ENCODE measurements around the gene MCF2L.
"Not testable (repeated sequence)": the region's sequence is repeated elsewhere in the genome, so short reads cannot be mapped to it uniquely, and the experiment has no call there.

Gene MCF2L

DNA sequence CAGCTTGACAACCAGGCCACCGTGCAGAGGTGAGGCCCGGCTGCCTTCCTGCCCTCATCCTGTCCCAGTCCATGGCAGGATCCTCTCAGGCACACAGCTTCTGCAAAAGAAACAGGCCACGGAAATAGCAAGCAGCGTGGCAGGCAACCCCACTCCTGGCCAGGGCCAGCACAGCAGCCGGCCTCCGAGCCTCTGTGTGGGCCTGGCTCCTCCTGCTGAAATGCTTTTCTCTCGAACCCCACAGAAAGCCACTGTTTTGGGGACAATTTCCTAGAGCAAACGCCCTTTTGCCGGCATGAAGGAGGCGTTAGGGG is 97.1 kb downstream of the MCF2L start:
- no peak for DNase-seq (ENCODE audit: low read depth)

- DNase-seq (ENCODE audit: low read depth): no peak
Measured at GRCh38 chr13:113066746-113067145, 97.7 kb downstream of the MCF2L start.

DNA sequence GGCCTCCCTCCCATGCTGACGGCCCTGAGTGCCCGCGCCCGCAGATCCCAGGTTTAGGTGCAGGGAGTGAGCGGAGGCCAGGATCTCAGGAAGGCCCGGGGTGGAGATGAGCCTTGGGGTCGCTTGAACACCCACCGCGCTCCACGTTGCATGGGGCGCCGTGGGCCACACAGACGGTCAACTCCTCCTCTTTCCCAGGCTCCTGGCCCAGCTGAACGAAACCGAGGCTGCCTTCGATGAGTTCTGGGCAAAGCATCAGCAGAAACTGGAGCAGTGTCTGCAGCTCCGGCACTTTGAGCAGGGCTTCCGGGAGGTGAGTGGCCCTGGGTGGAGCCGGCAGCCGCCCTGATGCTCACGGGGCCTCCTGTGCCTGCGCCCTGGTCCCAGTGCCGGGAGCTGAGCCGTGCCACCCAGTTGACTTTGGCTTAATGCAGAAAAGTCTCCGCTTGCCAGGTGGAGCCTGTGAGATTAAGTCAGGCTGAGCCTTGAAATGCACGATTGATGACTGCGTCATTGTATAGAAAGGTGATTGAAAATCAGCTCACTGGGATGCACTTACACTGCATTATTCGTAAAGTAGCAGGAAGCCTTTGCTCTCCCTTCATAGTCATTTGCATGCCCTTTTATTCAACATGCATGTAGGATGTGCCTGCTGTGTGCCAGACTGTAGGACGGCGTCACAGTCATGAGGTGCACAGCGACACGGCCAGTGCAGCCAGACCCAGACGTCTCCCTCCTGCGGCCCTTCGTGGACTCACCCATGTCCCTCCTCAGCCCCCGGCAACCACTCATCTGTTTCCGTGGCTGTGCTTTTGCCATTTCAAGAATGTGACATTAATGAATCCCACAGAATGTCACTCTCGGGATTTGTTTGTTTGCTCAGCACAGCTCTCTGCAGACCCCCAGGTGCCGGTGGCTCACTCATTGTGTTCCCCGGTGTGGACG is 101.1 kb downstream of the MCF2L start:
- no peak for DNase-seq (ENCODE audit: low read depth)

DNA sequence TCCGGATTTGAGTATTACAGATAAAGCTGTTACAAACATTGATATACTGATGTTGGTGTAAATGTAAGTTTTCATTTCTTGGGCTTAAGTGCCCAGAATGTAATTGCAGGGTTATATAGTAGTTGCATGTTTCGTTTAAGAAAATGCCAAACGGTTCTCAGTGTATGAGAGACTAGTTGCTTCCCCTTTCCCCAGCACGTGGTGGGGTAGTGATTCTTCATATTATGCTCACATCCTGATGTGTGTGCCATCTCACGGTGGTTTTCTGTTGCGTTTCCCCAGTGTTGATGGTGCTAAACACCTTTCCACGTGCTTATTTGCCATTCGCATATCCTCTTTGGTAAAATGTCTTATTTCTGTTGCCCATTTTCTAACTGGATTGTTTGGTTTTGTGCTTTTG is 101.8 kb downstream of the MCF2L start:
- DNase-seq (ENCODE audit: low read depth): no peak

DNA sequence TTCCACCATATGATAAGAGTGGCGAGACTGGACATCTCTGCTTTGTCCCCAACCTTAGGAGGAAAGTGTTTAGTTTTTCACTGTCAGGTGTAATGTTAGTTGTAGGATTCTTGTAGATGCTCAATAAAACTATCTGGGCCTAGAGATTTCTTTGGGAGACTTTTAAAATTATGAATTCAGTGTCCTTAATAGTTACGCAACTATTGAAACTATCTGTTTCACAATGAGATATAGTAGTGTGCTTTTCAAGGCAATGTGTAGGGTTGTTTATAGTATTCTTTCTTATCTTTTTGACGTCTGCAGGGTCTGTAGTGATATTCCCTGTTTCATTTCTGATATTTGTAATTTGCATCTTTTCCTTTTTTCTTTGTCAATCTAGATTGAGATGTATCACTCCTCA is 103.4 kb downstream of the MCF2L start:
- no peak for DNase-seq (ENCODE audit: low read depth)

DNA sequence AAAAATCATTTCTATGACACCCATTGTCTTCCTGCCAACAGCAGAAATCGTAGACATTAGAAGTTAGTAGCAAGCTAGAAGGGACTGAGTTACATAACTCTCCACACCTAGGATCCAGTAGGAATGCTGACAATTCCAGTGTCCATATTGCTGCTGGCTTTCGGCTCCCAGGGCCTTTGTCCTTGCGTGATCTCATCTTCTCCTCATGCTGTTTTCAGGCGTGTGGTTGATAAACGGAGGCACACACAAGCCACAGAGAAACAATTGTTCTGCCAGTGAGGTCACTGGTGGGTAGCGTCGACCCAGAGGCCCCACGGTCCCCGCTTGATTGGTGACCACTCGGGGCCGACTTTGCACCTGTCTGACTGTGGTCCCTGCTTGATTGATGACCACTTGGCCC is 104.9 kb downstream of the MCF2L start:
- DNase-seq (ENCODE audit: low read depth): no peak

DNA sequence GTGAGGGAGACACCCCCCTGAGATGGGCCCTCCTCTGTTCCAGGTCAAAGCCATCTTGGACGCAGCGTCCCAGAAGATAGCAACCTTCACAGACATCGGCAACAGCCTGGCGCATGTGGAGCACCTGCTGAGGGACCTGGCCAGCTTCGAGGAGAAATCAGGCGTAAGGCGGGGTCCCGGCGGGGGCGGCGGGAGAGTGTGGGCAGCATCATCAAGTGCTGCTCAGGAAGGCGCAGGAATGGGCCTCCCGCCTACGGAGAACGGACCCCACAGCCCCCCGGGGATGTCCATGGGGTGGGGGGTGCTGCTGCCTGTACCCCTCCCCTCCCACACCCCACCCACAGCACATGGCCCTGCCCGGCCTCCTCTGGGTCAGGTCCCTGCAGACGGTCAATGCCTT is 105.4 kb downstream of the MCF2L start:
- no peak for DNase-seq (ENCODE audit: low read depth)

DNA sequence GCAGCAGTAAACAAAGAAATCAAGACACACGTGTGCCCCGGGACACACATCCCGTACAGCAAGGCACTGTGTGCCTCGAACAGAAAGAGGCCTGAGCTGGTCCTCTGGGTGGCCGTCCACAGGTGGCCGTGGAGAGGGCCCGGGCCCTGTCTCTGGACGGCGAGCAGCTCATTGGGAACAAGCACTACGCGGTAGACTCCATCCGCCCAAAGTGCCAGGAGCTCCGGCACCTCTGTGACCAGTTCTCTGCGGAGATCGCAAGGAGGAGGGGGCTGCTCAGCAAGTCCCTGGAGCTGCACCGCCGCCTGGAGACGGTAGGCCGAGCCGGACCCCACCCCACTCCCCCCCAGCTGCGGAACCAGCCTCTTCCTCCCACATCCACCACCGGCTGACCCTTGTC is 105.9 kb downstream of the MCF2L start:
- no peak for DNase-seq (ENCODE audit: low read depth)

DNA sequence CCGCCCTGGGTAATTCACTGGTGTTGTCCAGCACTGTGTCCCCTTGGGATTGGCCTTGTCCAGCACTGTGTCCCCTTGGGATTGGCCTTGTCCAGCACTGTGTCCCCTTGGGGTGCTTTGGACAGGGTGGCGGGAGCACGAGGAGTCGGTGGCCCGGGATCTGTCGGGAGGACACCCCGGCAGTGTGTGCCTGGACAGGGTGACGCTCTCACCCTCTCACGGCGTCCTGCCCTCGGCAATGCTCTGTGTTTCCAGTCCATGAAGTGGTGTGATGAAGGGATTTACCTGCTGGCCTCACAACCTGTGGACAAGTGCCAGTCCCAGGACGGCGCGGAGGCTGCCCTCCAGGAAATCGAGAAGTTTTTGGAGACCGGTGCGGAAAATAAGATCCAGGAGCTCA is 106.7 kb downstream of the MCF2L start:
- DNase-seq (ENCODE audit: low read depth): no peak

- DNase-seq (ENCODE audit: low read depth): no peak
Measured at GRCh38 chr13:113076681-113077401, 107.8 kb downstream of the MCF2L start.

DNA sequence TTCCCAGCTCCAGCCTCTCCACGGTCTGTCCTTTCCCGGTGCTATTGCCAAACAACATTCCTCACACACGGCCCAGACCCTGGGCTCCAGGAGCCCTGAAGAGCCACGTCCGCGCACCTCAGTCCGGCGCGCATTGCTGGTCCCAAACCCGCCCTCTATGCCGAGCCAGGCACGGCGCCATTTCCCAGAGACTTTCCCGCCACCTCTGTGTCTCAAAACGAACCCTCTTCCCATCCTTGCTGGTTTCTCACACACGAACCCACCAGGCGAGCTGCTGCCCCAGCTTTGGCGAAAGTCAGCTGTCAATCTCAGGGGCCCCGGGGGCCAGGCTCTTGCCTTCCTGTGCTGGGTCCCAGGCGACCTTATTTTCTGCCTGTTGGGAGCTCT is 108.5 kb downstream of the MCF2L start:
- DNase-seq (ENCODE audit: low read depth): no peak

GRCh38 chr13:113077953-113078901 is 109.2 kb downstream of the MCF2L start:
- no peak for DNase-seq (ENCODE audit: low read depth)

- no peak for DNase-seq (ENCODE audit: low read depth)
Measured at GRCh38 chr13:113078902-113079780, 110.1 kb downstream of the MCF2L start.

- not testable (repeated sequence) for DNase-seq (ENCODE audit: low read depth)
Measured at GRCh38 chr13:113079781-113080080, 110.7 kb downstream of the MCF2L start.

DNA sequence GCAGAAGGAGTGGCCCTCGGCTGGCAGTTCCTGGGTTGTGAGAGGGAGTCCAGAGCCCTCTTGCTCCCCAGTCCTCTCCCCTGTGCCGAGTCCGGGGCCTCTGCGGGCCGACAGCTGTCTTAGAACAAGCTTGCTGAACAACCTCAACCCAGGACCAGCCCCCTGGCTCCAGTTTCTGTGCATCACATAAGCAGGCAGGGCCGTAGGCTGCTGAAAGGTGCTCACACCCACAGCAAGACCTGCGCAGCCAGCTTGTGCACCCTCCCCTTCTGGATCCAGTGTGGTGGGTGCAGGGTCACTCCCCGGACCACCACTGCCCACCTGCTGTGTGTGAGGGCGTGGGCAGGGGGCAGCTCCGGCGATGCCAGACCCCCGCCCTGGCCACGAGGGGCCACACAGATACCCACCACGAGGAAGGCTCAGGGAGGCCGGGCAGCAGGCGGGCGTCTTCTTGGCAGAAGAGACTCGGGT is 111.4 kb downstream of the MCF2L start:
- DNase-seq (ENCODE audit: low read depth): no peak

DNA sequence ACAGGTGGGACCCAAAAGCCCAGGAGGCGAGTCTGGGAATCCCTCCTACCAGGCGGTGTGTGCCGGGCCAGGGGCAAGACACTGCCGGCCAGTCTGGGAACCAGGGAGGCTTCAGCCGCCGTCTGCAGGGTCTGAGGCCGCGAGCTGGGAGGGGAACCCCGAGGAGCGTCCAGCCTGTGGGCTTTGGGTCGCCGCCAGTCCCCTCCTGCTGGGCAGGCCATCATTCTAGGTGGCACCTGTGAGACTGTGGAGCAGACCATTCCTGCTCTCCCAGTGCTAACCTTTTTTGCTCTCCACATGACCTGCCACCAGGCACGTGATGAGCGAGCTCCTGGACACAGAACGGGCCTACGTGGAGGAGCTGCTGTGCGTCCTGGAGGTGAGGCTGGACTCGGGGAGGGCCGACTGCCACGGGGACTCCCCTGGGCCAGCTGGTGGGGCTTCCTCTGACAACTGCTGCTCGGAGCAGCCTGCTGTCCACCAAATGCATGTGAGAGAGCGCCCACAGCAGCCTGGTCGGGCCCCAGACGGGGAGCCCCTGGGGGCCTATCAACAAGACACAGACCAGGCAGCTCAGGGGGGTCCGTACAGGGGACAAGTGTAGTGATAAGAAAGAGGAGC is 112.0 kb downstream of the MCF2L start:
- DNase-seq (ENCODE audit: low read depth): no peak

DNA sequence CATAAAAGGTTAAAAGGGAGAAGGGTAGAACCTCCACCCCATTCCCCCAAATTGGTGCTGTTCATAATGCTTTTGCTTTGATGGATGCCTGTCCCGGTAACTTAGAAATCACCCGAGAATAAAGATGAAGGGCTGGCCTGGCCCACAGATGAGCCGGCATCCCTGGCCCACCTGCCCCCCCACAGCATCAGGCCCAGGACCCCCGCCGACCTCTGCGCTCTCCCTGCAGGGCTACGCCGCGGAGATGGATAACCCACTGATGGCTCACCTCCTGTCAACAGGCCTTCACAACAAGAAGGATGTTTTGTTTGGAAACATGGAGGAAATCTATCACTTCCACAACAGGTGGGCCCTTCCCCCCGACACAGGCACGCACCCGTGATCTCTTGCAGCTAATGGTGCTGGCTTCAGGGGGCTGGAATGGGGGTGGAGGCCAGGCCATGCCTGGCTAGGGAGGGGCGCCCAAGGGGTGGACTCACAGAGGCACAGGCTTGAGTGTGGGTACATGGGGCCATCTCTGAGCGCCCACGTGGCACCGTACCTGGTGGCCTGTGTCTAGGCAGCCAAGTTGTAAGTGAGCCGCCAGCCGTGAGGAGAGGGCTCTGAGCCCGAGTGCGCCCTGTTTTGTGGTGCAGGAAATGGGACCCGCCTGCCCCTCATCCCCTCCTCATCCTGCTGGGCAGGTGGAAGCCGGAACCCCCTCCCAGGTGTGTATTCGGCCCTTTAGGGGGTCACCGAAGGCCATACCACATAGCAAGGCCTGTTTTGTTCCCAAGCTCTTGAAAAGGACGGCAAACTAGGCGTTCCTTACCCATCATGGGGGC is 113.4 kb downstream of the MCF2L start:
- DNase-seq (ENCODE audit: low read depth): no peak

DNA sequence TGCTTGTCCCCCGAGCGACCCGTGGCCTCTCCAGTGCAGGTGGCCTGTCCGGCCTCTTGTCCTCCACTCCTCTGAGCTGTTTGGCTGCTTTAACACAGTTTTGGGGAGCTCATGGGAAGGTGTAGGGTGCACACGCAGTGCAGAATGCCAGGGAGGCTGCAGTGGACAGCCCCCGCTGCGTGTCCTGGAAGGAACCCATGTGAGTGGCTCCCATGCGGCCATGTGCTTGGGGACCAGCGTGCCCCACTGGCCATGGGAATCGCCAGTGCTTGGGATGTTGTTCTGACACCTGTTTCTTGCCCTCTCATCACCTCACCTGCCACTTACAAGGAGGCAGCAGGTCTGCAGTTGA is 114.0 kb downstream of the MCF2L start:
- DNase-seq (ENCODE audit: low read depth): no peak

DNA sequence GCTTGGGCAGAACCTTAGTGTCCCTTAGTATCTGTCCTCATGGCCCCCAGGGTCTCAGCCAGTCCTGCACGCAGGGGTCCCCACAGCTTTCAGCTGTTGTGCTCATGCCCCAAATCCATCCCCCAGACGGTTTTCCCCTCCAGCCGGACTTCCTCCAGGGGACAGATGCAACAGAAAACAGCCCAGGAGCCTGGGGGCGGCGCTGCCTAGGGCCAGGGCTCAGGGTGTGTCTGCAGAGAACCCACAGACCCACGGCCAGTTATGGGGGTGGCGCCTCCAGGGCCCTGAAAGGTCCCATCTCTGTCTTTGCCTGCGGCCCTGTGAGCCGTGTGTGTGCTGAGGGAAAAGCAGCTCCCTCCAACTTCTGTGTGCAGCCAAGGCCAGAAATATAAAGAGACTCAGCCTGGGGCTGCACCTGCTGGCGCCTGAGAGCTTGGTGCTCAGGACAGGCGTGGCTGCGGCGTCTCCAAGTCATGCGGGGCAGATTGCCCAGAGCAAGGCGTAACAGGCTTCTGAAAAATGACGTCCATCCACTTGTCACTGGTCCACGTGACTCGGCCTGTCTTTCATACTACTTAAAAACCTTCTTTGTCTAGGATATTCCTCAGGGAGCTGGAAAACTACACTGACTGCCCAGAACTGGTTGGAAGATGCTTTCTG is 114.5 kb downstream of the MCF2L start:
- DNase-seq (ENCODE audit: low read depth): no peak

Measured in amniotic epithelial cell (primary cell).